NCI-H1105 treated with DMSO at 0.1 percent for 48 hours (cell line): ENCODE measurements around the gene ZNF70.

ENCODE experiments used
- DNase-seq: peaks from one replicate; lab custom pipeline; 2025; lab: John Stamatoyannopoulos, UW

Gene ZNF70

DNA sequence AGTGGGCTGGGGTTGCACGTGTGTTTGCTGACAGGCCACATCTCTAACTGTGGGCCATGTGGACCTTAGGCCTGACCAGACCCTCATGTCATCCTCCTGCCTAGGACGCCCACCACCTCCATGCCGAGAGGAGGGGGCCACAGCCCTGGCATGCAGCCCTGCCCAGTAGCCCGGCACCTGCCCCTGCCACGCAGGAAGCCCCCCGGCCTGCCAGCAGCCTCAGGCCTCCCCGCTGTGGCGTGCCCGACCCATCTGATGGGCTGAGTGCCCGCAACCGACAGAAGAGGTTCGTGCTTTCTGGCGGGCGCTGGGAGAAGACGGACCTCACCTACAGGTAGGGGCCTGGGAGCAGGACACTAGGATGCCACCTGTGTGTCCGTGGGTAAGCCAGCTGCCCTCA, 28.2 kb upstream of the ZNF70 start:
- DNase-seq = no peak

DNA sequence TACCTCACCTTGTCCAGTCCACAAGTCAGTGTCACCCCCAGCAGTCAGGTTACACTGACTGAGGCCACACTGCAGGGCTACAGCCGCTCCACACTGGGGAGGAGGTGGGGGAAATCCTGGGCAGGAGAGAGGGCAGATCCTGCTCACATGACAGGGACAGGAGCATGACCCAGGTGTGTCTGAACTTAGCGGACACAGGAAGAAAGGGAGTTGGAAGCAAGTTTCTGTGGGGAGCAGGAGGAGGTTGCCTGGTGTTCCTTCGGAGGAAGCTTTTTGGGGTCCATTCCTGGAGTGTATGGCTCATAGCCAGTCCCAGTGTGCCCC, 27.6 kb upstream of the ZNF70 start:
- DNase-seq = no peak

DNA sequence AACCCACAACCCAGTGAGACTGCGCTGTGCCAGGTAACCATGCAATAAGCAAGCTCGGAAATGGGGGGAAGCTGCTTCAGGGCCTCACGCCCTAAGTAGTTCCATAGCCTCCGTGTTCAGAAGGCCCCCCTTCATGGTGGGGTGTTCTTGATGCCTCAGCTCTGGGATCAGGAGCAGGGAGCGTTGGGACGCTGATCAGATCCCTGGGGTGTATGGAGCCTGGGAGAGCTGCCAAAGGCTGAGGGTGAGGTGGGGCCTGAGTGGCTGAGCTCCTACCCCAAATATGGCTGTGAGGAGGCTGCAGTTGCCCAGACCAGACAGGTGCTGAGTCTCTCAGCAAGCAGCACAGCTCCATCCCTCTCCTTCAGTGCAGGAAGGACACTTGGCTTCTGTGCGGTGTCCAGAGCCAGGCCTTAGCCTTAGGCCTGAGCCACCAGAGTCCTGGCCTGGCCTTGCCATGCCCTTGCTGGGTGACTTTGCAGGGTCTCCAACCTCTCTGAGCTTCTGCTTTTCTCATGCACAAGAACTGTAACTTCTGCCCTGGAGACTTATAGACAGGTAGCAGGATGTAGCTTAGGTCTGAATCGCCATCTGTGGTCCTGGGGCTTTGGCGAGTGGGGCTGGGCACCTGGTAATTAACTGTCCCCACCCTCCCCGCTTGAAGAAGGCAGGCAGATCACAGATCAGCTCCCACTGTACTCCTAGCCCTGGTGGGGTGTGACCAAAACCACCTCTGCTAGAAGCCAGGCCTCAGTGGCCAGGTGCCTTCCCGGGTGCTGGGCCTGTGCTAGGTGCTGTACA, 27.1 kb upstream of the ZNF70 start:
- DNase-seq = peak; percentile 1

DNA sequence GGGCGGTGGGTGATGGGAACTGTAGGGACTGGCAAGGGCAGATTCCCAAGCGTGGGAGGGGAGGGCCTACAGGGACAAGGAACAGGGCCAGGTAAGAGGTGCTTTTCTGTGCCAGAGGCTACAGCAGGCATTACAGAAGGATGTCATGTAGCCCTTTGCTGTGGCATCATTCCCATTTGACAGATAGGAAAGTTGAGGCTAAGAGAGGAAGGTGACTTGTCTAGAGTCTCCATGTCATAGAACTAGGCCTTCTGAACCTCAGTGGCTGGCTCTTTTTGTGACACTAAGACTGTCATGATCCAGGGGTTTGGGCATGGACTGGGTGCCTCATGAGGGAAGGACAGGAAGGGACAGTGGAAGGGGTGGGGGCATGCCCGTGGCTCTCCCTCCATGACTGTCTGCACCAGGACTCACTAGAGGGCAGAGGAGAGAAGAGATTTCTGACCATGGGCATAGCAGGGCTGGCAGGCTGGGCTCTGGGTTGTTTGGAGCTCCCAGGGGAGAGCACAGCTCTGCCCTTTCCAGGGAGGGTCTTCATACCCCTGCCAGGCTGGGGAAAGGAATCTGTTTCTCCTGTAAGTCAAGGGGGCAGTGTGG, 25.0 kb upstream of the ZNF70 start:
- no peak for DNase-seq

DNA sequence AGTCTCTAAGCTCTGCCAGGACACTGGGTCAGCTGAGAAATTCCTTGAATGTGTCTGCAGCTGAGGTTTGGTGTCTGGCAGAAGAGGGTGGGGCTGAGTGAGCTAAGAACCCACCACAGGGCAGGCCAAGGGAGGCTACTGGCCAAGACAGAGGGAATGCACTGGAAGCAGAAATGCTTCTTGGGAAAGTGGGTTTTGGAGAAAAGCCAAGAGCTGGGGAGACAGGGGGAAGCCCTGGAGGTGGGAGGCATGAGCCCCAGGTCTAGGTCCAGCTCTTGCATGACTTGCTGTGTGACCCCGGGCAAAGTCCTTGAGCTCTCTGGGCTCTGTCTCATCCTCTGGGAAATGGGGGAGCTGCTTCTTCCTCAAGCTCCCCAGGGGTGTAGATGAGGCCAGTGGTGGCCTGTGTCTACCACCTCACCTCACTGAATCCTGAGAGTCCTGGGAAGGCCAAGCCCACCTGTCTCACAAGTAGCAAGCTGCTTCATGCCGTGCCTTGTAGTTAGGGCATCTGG, 24.1 kb upstream of the ZNF70 start:
- DNase-seq = no peak

DNA sequence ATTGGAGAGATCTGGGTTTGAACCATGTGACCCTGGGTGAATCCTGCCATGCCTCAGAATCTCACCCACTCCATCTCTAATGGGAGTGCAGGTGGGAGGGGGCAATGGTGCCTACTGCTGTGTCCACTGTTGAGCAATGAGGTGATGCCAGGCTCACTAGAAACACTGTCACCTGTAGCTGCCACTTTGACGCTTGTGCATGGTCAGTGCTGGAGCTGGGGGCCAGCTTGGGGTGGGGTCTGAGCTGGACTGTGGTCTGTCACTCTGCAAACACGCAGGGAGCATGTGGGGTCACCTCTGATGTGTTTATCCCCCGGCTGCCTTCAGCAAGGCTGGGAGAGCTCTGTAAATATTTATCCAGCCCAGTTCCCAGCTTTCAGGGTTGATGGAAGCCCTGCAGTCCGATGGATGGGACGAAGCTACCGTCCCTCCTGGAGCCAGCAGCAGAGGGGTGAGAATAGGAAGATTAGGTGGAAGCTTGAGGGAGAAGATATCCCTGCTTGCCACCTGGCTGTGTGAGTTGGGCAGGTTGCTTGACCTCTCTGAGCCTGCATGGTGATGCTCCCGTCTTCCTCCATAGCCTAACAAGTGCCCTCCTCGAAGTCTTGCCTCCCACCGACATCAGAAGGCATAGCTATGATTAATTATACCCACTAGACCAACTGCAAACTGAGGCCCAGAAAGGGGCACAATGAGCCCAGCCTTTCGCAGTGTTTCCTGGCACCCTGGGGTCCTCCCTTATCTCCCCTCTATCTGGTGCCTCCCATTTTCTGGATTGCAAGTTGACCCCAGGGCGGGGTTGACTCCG, 23.4 kb upstream of the ZNF70 start:
- DNase-seq = no peak

DNA sequence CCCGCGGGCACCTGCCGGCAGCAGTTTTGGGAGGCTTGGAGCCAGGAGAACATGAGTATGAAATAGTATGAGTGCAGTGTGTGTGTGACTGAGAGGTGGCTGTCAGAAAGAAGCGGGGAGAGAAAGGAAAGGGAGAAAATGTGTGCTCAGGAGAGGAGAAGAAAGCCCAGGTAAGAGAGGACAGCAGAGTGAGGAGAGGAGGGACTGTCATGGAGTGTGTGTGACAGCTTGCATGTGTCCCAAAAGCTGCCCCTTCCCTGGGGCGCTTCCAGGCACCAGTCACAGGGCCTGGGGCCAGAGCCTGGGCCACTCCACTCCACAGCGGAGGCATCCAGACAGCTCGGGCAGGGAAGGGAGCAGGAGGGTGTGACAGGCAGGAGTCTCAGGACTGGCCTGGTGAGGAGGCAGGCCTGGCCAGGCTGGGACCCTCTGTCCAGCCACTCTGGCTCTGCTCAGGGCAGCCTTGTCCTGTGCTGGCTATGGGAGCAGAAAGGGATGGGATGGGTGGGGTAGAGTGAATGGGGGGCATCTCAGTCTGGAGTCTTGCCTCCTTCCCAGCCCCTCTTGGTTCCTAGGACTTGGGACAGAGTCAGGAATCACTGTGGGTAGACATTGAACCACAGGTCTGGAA, 22.7 kb upstream of the ZNF70 start:
- DNase-seq = no peak

DNA sequence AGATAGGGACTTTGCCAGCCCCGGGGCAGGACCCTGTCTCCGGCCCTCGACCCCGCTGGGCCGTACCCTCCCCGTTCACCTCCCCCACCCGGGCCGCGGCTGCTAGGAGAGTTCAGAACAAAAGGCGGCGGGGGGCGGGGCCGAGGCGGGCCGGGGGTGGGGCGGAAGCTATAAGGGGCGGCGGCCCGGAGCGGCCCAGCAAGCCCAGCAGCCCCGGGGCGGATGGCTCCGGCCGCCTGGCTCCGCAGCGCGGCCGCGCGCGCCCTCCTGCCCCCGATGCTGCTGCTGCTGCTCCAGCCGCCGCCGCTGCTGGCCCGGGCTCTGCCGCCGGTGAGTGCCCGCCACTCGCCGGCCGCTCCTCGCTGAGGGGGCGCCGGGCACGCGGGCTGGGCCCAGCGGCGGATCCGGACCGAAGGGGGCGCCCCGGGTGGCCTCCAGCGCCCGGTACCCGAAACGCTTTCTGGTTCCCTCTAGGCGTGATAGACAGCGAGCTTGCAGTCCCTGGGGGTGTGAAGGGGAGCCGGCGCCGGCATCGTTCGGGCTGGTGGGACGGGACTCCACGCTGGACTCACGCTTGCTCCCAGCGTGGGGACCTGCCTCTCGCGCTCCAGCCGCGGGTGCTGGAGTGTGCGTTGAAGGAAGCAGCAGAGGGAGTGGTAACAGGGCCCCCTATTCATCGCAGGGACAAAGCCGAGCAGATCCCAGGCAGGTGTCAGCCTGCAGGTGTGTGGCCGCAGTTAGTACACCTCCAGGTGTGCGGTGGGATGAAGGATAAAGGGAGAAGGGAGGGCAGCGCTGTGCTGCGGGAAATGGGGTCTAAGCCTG, 21.9 kb upstream of the ZNF70 start, which contains the start of gene MMP11:
Gene MMP11 (plus strand): TSS at position 201 of the 825 bp plus-strand sequence. CDS start 22 bp downstream, at position 223.
- DNase-seq = peak; percentile 63

DNA sequence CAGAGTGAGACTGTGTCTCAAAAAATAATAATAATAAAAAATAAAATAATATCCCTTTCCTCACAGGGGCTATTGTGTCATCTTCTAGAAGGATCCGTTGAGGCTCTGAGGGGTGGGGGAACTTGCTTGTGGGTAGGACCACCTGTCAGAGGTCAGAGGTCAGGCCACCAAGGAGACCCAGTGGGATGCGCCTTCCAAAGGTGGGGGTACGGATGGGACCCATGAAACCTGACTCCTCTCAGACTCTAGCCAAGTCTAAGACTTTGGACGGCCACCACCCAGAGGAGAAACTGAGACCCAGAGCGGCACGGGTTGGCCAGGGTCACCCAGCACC, 21.4 kb upstream of the ZNF70 start:
- DNase-seq = no peak

DNA sequence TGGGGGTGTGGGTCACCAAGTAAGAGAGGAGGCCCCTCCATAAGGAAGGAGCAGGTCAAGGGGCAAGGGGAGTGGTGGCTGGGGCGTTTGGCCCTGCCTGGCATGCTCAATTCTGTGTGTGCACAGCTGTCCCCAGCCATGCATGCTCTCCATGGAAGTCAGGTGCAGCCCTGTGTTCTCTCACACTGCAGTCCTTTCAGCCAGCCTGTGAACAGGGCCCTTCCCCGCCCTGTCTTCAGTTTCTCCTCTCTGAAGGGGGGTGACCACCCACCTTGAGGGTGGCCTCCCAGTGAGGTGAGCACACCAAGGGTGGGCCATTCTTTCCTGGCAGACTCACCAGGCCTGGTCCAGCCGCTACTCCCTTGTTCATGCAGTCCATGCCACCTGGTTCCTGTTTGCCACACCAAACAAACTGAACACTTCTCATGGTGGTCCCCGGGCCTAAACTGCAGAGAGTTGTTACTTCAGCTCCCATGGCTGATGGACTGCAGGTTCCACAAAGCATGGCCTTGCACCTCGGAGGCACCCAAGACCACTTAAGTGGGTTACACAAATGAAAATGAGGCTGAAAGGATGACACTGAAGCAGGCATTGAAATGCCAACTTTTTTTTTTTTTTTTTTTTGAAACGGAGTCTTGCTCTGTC, 18.5 kb upstream of the ZNF70 start:
- DNase-seq = no peak

DNA sequence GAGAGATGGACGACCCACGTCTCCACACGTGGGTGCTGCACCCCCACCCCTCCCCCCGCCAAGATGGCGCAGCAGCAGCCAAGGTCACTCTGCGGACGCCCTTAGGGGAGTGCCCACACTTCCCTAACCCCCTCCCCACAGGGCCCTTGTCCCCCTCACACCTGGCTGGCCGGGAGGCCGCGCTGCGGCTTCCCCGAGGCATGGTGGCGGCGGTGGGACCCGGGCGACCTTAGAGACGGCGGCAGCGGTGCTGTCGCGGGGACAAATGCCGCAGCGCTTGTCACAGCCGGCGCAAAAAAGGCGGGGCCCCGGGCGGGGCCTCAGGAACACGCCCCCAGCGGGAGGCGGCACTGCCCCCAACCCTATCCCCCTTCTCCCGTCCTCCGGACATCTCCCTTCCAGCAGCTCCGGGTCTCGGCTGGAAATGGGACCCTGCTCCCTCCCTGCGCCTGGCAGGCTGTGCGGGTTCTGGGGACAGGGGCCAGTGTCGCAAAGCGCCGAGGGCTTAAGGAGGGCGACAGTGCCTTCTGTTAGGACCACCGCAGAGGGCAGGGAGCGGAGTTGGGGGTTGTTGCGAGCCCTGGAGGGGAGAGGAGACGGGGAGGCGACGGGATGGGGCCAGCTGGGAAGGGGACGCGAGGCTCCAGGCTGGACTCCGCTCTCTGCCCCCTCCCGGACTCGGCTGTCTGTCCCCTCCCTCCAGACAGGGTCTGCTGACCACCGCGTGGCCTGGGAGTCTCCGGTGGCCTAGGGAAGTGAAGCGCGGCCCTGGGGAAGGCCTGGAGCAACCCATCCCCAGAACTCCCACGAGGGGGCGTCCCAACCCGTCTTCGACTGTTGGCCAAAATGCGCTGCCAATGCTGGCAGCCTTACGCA, 17.0 kb upstream of the ZNF70 start, which contains the start of gene CHCHD10:
Gene CHCHD10 (minus strand): TSS at position 300 of the 876 bp plus-strand sequence. CDS start 98 bp downstream, at position 202.
- peak; percentile 63 for DNase-seq

DNA sequence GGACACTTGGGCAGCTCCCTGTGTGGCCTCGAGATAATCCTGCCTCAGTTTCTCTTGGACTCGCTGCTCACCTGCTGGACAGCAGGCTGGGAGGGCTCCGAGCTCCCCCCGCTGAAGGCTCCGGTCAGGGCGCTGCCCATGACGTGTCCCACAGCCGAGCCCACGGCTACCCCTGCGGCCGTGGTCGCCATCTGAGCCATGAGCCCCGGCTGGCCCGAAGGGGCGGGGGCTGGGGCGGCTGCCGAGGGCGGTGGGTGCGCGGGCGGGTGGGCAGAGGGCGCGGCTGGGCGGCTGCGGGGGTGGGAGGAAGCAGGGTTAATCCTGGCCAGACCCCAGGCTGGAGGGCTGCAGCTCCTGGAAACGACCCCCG, 16.4 kb upstream of the ZNF70 start:
- DNase-seq = no peak

DNA sequence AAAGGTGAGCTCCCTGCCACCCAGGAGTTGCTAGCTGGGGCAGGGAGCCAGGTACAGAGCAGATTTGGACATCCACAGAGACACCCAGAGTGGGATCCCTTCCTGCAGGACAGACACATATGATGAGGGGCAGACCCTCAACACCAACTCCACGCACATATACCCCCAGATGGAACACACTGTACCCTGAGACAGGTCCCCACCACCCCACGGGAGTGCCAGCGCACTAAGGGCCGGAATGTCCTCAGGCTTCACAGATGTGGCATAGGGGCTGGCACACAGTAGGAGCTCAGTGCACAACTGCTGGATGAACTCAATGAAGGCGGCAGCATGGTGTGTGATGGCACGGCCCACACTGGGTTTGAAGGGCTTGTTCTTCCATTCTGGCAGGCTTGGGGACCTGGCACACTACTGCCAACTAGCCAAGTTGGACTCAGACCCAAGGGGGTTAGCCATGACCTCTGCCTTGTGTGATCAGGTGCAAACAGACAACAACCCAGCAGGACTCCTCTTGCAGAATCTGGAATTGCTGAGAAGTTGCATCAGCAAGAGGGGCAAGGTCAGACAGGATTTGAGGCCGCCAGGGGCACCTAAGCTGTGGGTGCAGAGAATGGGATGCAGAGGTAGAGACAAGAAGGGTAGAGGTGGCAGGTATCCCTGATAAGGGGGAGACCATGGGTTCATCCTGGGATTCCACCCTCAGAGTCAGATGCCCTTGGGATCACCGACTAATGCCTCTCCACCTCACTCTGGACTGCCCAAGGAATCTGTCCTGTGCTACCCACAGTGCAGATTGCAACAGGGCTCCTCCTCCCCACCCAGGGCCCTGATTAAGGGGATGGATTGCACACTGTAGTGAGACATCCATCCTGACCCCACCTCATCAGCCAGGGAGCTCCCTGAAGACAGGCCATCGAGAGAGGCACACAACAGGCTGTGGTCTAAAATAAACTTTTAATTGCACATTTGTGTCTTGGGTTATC, 14.3 kb upstream of the ZNF70 start:
- no peak for DNase-seq

DNA sequence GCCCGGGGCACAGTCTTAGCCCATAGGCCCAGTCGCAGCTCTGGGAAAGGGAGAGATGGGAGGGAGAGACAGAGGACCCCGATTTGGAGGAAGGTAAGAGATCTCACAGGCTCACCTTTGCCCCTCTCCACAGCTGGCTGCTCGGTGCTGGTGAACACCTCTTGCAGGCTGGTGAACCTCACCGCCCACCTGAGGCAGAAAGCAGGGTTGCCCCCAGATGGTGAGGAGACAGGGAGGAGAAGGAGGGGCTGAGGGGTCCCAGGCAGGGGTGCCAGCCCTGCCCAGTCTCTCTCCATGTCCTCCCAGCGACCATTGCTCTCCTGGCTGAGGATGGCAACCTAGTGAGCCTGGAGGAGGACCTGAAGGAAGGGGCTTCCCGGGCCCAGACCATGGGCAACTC, 13.0 kb upstream of the ZNF70 start:
- DNase-seq = no peak

DNA sequence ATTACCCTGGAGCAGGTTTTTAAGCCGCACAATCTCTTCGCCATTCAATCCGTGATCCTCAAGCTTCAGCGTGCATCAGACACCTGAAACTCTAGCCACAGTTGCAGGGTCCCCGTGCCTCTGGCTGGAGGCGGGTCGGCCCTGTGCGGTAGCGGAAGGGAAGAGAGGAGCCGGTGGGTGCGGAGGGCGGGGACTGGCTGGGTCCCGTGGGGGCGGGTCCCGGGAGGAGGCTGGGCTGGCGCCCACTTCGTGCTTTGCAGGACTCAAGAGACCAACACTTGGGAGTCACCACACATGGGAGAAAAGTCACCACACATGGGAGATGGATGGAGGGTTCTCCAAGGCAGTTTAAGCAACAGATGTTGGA, 12.7 kb upstream of the ZNF70 start:
- no peak for DNase-seq

DNA sequence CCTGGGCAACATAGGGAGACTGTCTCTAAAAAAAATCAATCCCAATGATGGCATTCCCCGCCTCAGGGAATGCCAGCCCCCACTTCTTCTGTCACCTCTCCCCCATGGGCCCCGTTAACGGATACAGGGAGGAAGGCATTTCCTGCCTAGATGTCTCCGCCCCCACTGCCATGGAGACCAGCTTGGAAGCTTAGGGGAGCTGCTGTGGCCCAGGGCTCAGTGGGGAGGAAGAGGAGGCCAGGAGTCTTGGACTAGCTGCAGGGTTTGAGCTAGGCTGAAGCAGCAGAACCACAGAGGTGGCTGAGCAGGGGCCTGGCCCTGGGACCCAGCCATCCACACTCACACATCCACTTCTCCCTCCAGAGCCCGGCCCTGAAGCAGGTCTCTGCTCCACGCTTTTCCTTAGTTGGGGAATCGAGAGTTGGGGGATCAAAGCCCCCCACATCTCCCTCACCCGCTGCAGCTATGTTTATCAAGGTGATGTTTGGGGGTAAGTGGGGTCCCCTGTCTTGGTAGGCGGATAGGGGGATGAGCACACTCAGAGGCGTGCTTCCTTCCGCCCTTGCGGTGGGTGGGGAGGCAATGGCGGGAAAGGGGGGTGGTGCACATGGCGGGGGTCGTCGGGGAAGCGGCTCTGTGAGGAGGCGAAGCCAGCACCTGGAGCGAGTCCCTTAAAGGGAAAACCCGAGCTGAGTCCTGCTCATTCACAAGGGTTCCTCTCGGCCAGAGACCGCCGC, 12.1 kb upstream of the ZNF70 start, which contains the start of gene C22orf15:
Gene C22orf15 (plus strand): TSS at position 149 of the 737 bp plus-strand sequence. CDS start 317 bp downstream, at position 466.
- DNase-seq = no peak

DNA sequence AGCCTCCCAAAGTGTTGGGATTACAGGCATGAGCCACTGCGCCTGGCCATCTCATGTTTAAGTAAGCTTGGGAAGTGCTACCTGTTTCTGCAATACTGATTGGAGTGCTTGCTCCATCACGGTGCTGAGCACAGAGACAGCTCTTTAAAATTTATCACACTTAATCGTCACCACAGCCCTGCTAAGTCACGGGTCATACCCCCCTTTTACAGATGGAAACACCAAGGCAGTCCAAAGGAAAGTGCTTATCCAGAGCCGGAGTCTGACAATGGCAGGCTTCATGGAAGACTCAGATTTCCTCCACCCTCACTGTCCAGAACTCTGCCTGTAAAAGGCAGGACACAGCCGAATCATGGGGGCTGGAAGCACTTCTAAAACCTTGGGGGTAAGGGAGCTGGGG, 9.1 kb upstream of the ZNF70 start:
- DNase-seq = no peak

DNA sequence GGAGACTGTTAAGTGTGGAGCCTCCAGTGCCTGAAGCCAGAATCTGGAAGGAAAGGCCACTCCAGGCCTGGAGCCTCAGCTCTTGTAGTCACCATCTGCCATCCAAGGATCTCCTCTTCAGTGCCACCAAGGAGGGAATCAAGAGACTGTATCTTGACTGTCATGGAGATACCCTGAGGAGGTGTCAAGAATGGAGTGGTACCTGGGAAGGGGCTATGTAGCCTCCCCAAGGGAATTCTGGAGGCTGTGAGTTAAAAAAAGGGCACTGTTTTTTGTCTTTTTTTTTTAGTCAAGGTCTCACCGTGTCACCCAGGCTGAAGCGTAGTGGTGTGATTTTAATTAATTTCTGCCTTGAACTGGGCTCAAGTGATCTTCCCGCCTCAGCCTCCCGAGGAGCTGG, 8.7 kb upstream of the ZNF70 start:
- DNase-seq = no peak
